HL-60/S4 treated with retinoic acid at 250 ng/mL for 4 days and 3 days (cell line): ENCODE results near the gene PACRG.

Experiments
- in situ Hi-C: fragments of 300-500 bp; cut with MboI; formaldehyde crosslinking; loops from 2 replicates; pipeline ENCODE4 v1.7.0; 2022; ENCODE audit warnings: low sequenced_read_pairs

The PACRG gene

GRCh38 chr6:162862462-162862861, 134.7 kb downstream of the PACRG start:
- in situ Hi-C loops = no loop called here

GRCh38 chr6:162862941-162863340, 135.2 kb downstream of the PACRG start:
- in situ Hi-C loops = no loop called here

DNA sequence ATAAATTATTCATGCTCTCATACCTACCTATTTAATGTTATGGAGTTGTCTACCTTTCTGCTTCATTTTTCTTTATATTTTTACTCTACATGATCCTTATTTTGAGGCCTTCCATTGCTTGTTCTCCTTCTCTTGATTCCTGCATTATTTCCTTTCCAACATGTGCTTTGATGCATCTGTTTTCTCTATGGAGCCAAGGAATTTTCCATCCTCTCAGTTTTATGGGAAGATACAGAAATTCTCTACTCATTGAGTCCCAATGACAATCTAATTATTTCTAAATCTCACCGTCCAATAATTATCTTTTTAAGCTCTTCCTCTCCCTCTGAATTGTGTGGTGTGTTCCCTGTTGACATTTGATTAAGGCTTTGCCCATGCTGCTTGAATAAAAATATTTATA, 136.0 kb downstream of the PACRG start:
- in situ Hi-C loops = no loop called here

DNA sequence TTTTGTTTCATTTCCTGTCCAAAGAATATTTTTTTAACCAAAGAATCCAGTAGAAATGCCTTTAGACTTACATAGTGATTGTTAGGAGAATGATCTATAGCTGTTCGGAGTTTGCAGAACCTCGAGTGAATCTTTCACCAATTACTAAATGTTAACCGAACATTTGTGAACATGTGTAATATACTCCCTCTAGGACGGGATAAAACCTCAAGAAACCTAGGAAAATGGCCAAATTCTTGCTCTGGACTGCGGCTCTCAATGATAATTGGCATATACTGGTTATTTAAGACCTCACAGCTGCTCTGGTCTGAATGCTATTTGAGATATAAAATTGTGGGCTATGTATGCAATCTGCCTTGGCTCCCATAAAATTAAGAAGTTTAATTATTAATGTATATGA, 137.1 kb downstream of the PACRG start:
- in situ Hi-C loops = no loop called here

DNA sequence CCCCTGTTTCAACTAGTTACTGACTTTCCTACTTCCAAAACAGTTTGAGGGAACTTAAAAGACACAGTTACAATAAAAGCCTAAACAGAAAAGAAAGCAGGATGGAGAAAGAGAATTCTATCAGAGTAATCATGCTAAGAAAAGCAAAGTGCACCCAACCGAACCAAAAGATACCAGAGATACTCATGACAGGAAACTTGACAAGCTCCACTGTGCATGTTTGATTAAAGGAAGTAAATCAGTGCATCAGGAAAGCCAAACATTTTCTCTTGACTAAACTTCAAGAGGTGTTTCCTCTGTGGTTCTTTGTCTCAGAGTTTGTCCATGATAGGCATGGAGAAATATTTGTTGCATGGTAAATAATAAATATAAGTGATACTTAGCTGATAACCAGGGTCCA, 138.9 kb downstream of the PACRG start:
- in situ Hi-C loops = no loop called here

DNA sequence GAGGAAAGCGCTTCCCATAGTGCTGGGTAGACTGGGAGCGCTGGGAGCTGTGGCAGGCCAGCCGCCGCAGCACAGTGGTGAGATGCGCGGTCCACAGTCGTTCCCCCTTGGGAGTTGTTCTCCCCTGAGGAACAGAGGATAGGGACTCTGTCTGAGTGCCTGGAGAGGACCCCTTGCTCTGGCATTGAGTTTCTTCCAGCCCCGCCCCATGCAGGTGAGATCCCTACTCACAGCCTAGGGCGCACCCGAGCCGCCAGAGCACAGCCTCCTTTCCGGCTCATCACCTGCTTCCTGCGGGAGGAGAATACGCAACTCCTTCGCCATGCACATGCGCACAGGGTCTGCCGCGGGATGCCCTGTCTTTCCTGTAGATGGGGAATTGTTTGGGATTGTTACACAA, 140.6 kb downstream of the PACRG start:
- in situ Hi-C loops = no loop called here

GRCh38 chr6:162871966-162872365, 144.2 kb downstream of the PACRG start:
- in situ Hi-C loops = no loop called here

DNA sequence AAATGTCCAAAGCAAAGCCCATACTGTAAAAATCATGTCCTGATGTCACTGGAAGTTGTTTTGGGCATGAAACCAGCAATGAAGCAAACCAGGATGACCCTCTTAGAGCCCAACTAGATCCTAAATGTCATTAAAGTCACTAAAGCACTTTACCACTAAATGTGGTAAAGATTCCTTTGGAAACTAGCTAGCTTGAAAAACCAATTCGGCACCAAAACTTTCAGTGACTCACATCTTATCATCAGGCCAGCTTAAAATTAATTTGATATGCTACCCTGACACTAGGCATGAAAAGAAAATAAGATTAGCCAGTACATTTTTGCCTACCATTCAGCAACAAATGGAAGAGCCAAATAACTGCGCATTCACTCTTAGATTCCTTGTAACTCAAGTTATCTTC, 145.8 kb downstream of the PACRG start:
- in situ Hi-C loops = no loop called here

- in situ Hi-C loops = no loop called here
These were observed 147.3 kb downstream of the PACRG start for GRCh38 chr6:162875070-162875469.

DNA sequence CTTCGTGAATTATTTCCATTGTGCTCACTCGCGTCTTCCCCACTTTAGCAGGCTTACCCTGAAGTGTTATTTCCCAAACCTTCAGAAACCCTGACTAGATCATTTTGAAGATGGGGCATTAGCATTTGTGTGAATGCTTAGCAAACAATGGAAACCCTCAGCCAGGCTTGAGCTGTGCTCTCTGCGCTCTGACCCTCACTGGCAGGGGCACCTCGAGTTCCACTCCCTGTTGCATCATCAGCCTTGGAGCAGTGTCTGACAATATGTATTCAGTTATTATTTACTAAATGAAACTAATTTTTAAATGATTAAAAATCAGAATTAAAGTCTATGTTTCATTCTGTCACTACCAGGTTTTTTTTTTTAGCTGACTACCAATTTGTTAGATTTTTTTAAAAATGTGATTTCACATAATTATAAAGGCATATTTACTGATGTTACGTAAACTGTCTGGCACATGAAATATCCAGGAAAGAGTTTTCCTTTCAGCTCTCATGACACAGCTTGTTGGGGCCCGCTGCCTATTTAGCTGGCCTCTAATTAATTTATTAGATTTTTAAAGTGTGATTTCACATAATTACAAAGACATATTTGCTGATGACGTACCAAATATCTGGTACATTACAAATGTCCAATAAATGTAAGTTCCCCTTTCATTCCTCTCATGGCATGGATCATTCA, 155.2 kb downstream of the PACRG start:
- in situ Hi-C loops = no loop called here

DNA sequence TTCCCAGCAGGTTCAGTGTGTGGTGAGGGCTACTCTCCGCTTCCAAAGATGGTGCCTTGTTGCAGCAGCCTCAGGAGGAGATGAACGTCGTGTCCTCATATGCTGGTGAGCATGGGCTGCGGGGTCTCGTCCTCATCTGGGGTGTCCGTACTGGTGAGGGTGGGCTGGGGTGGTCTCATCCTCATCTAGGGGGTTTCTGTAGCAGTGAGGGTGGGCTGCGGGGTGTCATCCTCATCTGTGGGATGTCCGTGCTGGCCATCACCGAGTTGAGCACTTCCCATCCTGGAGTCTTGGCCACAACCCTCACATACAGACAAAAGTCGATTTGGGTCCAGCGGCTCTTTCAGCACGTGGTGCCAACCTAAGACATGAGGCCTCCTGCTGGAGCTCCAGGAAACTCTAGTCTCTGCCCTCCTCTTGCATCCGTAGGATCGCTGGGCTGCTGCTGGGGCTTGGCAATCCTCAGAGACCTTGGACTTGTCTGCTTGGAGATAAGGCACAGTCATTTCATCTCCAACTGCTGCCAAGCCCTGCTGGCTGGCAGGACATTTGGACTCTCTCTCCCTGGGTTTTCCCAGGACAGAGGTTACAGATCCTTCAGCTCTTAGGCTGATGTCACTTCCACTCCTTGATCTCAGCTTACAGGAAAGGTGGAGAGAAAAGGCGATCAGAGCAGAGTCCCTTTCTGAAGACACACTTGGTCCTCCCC, 160.4 kb downstream of the PACRG start:
- in situ Hi-C loops = no loop called here

DNA sequence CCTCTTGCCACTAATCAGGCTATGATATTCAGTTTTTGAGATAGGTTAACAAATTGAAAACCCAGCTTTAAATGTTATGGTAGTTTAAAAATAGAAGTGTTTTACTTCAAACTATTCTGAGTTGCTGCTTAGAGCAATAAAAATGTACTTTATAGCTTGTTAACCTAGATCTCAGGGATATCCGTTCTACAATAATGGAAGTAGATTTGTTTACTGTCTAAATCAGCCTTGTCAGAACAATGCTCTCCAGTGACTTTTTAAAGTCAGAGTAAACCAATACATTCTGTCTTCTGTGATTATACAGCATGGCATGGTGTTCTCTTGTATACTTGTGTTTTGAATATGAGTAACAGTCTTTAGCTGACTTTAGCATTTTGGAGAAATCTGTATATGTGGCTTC, 161.5 kb downstream of the PACRG start:
- in situ Hi-C loops = no loop called here

DNA sequence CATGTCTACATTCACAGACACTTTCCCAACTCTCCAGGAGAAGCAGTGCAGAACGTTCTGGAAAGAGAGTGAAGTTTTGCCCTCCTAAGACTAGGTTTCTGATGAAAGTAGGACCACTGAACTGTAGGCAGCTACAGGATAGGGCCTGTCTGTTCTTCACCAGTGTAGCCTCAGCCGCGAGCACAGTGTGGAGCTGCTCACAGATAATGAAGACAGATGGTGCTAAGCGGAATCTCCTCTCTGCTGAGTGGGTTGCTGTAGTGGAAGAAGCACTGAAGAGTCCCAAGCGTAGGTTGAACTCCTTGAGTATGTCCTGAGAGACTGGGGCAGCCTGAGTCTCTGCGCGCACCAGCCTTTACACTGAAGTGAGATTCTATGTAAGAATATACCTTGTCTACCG, 170.2 kb downstream of the PACRG start:
- in situ Hi-C loops = no loop called here

DNA sequence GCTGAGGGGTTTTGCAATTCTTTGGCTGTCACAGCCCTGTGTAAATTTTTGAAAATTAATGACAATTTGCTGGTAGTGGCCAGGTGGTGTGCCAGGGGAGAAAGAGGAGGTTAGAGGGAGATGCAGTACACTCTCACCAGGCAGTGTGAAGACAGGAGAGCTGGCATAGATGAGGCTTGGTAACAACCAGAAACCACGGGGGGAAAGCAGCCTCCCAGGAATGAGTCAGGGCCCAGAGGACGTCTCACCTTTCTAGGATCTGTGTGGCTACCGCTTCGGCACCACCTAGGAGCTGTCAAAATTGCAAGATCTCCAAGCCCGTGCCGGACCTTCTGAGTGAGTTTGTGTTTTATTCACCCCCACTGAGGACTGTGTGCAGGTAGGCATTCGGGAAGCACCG, 171.4 kb downstream of the PACRG start:
- in situ Hi-C loops = no loop called here

- in situ Hi-C loops = no loop called here
These were observed 172.7 kb downstream of the PACRG start for GRCh38 chr6:162900503-162900902.

GRCh38 chr6:162904069-162904663, 176.4 kb downstream of the PACRG start:
- in situ Hi-C loops = no loop called here

DNA sequence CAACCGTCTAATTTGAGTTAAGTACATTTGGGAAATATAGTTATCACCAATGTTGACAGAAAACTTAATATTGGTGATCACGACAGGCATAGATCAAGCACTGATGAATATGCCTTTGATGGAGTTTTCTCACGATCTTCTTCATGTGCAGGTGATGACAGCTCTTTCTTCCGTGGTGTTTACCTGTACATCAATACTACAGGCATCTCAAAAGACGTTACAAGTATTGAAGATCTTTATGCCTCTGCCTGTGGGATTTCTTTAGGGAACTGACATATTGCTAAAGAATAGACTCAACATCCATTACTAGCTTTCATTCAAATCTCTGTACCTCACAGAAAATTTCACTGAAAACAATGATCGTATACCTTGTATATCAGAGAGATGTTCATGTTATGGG, 178.7 kb downstream of the PACRG start:
- in situ Hi-C loops = no loop called here

GRCh38 chr6:162907876-162908481, 180.2 kb downstream of the PACRG start:
- in situ Hi-C loops = no loop called here

DNA sequence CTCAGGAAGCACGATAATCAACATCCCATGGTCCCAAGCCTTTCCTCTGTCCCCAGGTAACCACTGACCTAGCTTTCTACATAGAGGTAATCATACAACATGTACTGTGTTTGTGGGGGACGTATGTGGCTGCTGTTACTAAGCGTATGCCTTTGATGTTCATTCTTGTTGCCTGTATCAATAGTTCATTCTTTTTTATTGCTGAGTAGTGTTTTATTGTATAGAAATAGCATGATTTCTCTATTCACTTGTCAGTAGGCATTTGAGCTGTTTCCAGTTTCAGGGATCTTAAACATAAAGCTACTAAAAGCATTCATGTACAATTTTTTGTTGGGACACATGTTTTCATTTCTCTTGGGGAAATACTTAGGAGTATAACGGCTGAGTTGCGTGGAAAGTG, 185.4 kb downstream of the PACRG start:
- in situ Hi-C loops = no loop called here

- in situ Hi-C loops = no loop called here
These were observed 189.7 kb downstream of the PACRG start for GRCh38 chr6:162917506-162917905.

DNA sequence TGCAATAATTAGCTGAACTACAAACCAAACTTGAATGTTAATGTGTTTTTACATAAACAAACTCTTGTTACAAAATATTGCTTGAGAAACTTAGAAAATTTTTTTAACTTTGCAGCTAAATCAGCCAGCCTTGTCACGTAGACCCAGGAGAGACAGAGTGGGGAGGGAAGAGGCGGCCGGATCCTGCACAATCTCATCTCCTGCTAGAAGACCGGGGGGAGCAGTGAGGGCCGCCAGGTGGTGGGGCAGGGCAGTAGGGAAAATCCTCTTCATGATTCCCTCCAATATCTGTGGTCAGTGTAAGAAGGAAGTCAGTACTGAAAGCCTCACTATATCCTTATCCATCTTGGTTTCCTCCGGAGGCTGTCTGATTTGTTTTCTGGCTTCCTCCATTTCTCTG, 193.3 kb downstream of the PACRG start:
- in situ Hi-C loops = no loop called here

DNA sequence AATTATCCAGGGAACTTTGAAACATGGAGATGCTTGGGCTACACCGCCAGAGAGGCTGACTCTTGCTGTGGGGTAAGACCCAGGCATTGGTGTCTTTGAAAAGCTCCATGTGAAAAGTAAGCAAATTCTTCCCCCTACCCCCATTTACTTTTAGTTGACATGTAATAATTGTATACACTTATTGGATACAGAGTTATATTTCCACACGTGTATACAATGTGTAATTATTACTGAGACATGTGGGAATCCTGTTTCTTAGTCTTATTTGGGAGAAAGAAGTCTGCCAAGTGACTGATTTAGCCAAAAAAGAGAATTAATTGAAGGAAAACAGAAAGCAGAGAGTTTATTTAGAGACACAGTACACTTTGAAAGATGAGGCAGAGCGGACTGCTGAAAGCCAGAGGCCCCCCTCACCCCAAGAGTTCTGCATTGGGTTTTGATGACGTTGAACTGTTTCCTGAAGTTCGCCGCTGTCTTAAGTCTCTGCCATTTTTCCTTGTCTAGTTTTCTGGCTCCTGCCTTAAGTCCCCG, 193.8 kb downstream of the PACRG start:
- in situ Hi-C loops = no loop called here
